SK-N-SH treated with all-trans-retinoic acid at 6 μM for 48 hours (cell line): Measurements from ENCODE around the gene IKZF1.

Source experiments
- ATAC-seq: fragments of 200-7000 bp; cut with Tn5 transposase; 3 replicates; pipeline ENCODE4 v1.9.1; 2020; ENCODE audit warnings: mild to moderate bottlenecking, moderate library complexity
- ARNTL ChIP-seq: fragments of 450-650 bp; formaldehyde crosslinking; IDR thresholded peaks from 2 replicates; pipeline ENCODE4 v1.5.0; 2020; ENCODE audit warnings: low read depth, mild to moderate bottlenecking, moderate library complexity, borderline replicate concordance
- BACH2 ChIP-seq: fragments of 250-450 bp; sonication (Bioruptor Pico); IDR thresholded peaks from 2 replicates; pipeline ENCODE4 v1.9.0; 2021; ENCODE audit warnings: mild to moderate bottlenecking, borderline replicate concordance
- CREB5 ChIP-seq: fragments of 250-450 bp; sonication (Bioruptor Pico); IDR thresholded peaks from 2 replicates; pipeline ENCODE4 v1.5.1; 2020; ENCODE audit warnings: low read depth, mild to moderate bottlenecking, moderate library complexity
- CSDC2 ChIP-seq: fragments of 250-450 bp; sonication (Bioruptor Pico); IDR thresholded peaks from 2 replicates; pipeline ENCODE4 v1.5.0; 2020; ENCODE audit warnings: mild to moderate bottlenecking, moderate library complexity
- GLIS3 ChIP-seq: fragments of 250-450 bp; sonication (Bioruptor Pico); IDR thresholded peaks from 2 replicates; pipeline ENCODE4 v1.5.0; 2020; ENCODE audit warnings: mild to moderate bottlenecking, moderate library complexity
- ISL1 ChIP-seq: fragments of 250-450 bp; sonication (Bioruptor Pico); IDR thresholded peaks from 2 replicates; pipeline ENCODE4 v2.1.2; 2022; ENCODE audit warnings: mild to moderate bottlenecking, moderate library complexity
- OSR1 ChIP-seq: fragments of 250-450 bp; sonication (Bioruptor Pico); IDR thresholded peaks from 2 replicates; pipeline ENCODE4 v1.8.0; 2022; ENCODE audit warnings: moderate library complexity, mild to moderate bottlenecking, inconsistent platforms
- PATZ1 ChIP-seq: fragments of 250-450 bp; sonication (Bioruptor Pico); IDR thresholded peaks from 2 replicates; pipeline ENCODE4 v1.8.0; 2020; ENCODE audit warnings: mild to moderate bottlenecking, moderate library complexity, borderline replicate concordance
- POU6F1 ChIP-seq: fragments of 250-450 bp; sonication (Bioruptor Pico); IDR thresholded peaks from 2 replicates; pipeline ENCODE4 v1.8.0; 2021; ENCODE audit warnings: low read depth, mild to moderate bottlenecking, moderate library complexity, borderline replicate concordance
- PPARA ChIP-seq: fragments of 250-450 bp; sonication (Bioruptor Pico); IDR thresholded peaks from 2 replicates; pipeline ENCODE4 v1.5.0; 2020; ENCODE audit warnings: mild to moderate bottlenecking, borderline replicate concordance
- RARB ChIP-seq: fragments of 250-450 bp; sonication (Bioruptor Pico); IDR thresholded peaks from 2 replicates; pipeline ENCODE4 v1.8.0; 2021; ENCODE audit warnings: mild to moderate bottlenecking, moderate library complexity
- SNAI2 ChIP-seq: fragments of 250-450 bp; sonication (Bioruptor Pico); IDR thresholded peaks from 2 replicates; pipeline ENCODE4 v1.5.0; 2020; ENCODE audit warnings: mild to moderate bottlenecking, moderate library complexity
- TCF4 ChIP-seq: fragments of 250-450 bp; sonication (Bioruptor Pico); IDR thresholded peaks from 2 replicates; pipeline ENCODE4 v1.8.0; 2021; ENCODE audit warnings: mild to moderate bottlenecking, moderate library complexity, borderline replicate concordance
- TOX ChIP-seq: fragments of 250-450 bp; sonication (Bioruptor Pico); IDR thresholded peaks from 2 replicates; pipeline ENCODE4 v1.8.0; 2021; ENCODE audit warnings: mild to moderate bottlenecking, moderate library complexity, borderline replicate concordance
- ZC3H10 ChIP-seq: fragments of 250-450 bp; sonication (Bioruptor Pico); IDR thresholded peaks from 2 replicates; pipeline ENCODE4 v1.5.1; 2021; ENCODE audit warnings: mild to moderate bottlenecking, moderate library complexity
- ZFP3 ChIP-seq: fragments of 250-450 bp; sonication (Bioruptor Pico); IDR thresholded peaks from 2 replicates; pipeline ENCODE4 v1.5.0; 2020; ENCODE audit warnings: mild to moderate bottlenecking, moderate library complexity
- ZFP30 ChIP-seq: fragments of 450-650 bp; formaldehyde crosslinking; IDR thresholded peaks from 2 replicates; pipeline ENCODE4 v1.5.0; 2022; ENCODE audit warnings: mild to moderate bottlenecking, moderate library complexity
- ZNF565 ChIP-seq: fragments of 450-650 bp; formaldehyde crosslinking; conservative IDR thresholded peaks from 2 replicates; pipeline ENCODE4 v1.5.0; 2020; ENCODE audit warnings: low read depth, mild to moderate bottlenecking, moderate library complexity
- ZNF70 ChIP-seq: fragments of 450-650 bp; formaldehyde crosslinking; IDR thresholded peaks from 2 replicates; pipeline ENCODE4 v1.5.0; 2020; ENCODE audit warnings: mild to moderate bottlenecking, moderate library complexity
- ZNF8 ChIP-seq: fragments of 450-650 bp; formaldehyde crosslinking; IDR thresholded peaks from 2 replicates; pipeline ENCODE4 v1.5.0; 2020; ENCODE audit warnings: mild to moderate bottlenecking, moderate library complexity
- TF ChIP-seq, protein P1 (sequence below): fragments of 250-450 bp; sonication (Bioruptor Pico); IDR thresholded peaks from 2 replicates; pipeline ENCODE4 v1.5.1; 2021; ENCODE audit warnings: mild to moderate bottlenecking, moderate library complexity
- TF ChIP-seq, protein P2 (sequence below): fragments of 250-450 bp; sonication (Bioruptor Pico); IDR thresholded peaks from 2 replicates; pipeline ENCODE4 v1.5.0; 2020; ENCODE audit warnings: mild to moderate bottlenecking, moderate library complexity

Gene IKZF1

GRCh38 chr7:50327443-50327842, 22.9 kb downstream of the IKZF1 start:
- ATAC-seq, result no peak
- TF ChIP-seq POU6F1, result no peak
- no peak for TF ChIP-seq ZNF8 (CRISPR knock-in tag)
- no peak for TF ChIP-seq RARB (CRISPR knock-in tag)
- no peak for TF ChIP-seq SNAI2
- TF ChIP-seq, protein P1, sequence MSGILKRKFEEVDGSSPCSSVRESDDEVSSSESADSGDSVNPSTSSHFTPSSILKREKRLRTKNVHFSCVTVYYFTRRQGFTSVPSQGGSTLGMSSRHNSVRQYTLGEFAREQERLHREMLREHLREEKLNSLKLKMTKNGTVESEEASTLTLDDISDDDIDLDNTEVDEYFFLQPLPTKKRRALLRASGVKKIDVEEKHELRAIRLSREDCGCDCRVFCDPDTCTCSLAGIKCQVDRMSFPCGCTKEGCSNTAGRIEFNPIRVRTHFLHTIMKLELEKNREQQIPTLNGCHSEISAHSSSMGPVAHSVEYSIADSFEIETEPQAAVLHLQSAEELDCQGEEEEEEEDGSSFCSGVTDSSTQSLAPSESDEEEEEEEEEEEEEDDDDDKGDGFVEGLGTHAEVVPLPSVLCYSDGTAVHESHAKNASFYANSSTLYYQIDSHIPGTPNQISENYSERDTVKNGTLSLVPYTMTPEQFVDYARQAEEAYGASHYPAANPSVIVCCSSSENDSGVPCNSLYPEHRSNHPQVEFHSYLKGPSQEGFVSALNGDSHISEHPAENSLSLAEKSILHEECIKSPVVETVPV (CRISPR knock-in tag), result no peak
- TF ChIP-seq TCF4 (CRISPR knock-in tag), result no peak
- no peak for TF ChIP-seq PPARA (CRISPR knock-in tag)
- TF ChIP-seq ZFP30, result no peak
- TF ChIP-seq ZNF70 (CRISPR knock-in tag), result no peak
- no peak for TF ChIP-seq BACH2 (CRISPR knock-in tag)
- no peak for TF ChIP-seq ZNF565 (CRISPR knock-in tag)
- no peak for TF ChIP-seq ISL1
- TF ChIP-seq, protein P2, sequence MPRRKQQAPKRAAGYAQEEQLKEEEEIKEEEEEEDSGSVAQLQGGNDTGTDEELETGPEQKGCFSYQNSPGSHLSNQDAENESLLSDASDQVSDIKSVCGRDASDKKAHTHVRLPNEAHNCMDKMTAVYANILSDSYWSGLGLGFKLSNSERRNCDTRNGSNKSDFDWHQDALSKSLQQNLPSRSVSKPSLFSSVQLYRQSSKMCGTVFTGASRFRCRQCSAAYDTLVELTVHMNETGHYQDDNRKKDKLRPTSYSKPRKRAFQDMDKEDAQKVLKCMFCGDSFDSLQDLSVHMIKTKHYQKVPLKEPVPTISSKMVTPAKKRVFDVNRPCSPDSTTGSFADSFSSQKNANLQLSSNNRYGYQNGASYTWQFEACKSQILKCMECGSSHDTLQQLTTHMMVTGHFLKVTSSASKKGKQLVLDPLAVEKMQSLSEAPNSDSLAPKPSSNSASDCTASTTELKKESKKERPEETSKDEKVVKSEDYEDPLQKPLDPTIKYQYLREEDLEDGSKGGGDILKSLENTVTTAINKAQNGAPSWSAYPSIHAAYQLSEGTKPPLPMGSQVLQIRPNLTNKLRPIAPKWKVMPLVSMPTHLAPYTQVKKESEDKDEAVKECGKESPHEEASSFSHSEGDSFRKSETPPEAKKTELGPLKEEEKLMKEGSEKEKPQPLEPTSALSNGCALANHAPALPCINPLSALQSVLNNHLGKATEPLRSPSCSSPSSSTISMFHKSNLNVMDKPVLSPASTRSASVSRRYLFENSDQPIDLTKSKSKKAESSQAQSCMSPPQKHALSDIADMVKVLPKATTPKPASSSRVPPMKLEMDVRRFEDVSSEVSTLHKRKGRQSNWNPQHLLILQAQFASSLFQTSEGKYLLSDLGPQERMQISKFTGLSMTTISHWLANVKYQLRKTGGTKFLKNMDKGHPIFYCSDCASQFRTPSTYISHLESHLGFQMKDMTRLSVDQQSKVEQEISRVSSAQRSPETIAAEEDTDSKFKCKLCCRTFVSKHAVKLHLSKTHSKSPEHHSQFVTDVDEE (CRISPR knock-in tag), result no peak
- TF ChIP-seq, all 23 proteins: peak for 0

DNA sequence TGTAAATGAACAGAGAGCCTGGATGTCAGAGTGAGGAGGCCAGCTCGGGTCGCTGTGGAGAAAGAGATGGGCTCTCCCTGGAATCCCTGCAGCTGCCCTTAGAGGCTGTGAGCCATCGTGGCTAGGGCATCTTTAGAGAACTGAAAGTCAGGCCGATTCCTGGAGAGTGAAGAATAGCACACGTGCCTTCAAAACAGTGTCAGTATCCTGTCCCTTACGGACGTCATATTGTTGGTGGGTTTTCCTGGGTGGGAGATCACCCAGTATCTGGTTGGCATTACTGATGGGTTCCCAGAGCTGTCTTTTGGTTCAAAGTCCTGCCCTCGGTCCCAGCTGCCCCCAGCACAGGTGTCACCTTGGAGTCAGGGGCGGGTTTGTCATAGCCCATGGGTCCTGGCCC, 25.3 kb downstream of the IKZF1 start:
- ATAC-seq, result no peak
- TF ChIP-seq RARB (CRISPR knock-in tag) (no peak), ZFP3 (CRISPR knock-in tag) (no peak), ARNTL (no peak), PATZ1 (no peak), OSR1 (CRISPR knock-in tag) (no peak), ZNF8 (CRISPR knock-in tag) (no peak), TOX (CRISPR knock-in tag) (no peak), ZNF70 (CRISPR knock-in tag) (no peak), ISL1 (no peak), ZC3H10 (CRISPR knock-in tag) (no peak), CREB5 (CRISPR knock-in tag) (no peak), CSDC2 (CRISPR knock-in tag) (no peak), PPARA (CRISPR knock-in tag) (no peak), GLIS3 (no peak), POU6F1 (no peak), BACH2 (CRISPR knock-in tag) (no peak), ZNF565 (CRISPR knock-in tag) (no peak), SNAI2 (no peak)
- TF ChIP-seq, protein P1 (CRISPR knock-in tag), result no peak
